HG03108 (cell line): Measurements from ENCODE around the gene CYB561.

ENCODE experiments used
- ATAC-seq: cut with Tn5 transposase; IDR thresholded peaks from one replicate; pipeline ENCODE4 v1.9.1; 2021; ENCODE audit warnings: moderate library complexity; ENCODE audit not compliant: unreplicated experiment

CYB561 gene

GRCh38 chr17:63445954-63446752, at the start of gene CYB561:
TSS of gene CYB561 (minus strand) at chr17:63446306. CDS start at chr17:63437547, 8,759 bp downstream.
- ATAC-seq: peak; percentile 37

DNA sequence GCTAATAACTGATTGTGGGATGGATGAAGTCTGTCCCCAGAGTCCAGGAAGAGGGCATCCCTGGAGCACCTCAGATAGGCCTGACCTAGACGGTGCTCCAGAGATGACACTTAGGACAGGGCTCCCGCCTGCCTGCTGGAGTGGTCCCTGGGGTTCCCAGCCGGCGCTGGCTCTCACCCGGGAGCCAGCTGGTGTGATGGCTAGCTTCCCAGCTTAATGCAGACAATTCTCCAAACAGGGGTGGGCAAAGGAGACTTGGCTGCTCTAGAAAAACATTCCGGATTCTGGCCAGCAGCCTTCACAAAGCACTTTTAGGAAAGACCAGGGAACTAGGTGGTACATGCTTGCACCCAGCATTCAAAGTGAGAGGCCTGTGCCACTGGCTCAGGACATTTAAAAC, 49.4 kb upstream of the CYB561 start:
- ATAC-seq: no peak

- no peak for ATAC-seq
Observed at GRCh38 chr17:63494300-63494928, 48.3 kb upstream of the CYB561 start.

DNA sequence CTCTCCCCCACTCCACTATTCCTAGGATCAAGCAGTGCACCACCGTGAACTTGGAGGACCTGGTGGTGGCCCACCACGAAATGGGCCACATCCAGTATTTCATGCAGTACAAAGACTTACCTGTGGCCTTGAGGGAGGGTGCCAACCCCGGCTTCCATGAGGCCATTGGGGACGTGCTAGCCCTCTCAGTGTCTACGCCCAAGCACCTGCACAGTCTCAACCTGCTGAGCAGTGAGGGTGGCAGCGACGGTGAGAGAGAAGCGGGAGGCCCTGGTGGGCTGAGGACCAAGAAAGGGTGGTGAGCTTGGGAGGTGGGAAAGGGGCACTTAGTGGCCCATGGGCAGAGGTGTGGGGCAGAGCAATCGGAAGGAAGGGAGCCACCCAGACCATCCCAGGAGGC, 47.3 kb upstream of the CYB561 start:
- no peak for ATAC-seq

GRCh38 chr17:63492940-63493339, 46.8 kb upstream of the CYB561 start:
- ATAC-seq: no peak

- no peak for ATAC-seq
Observed at GRCh38 chr17:63491977-63492618, 46.0 kb upstream of the CYB561 start.

DNA sequence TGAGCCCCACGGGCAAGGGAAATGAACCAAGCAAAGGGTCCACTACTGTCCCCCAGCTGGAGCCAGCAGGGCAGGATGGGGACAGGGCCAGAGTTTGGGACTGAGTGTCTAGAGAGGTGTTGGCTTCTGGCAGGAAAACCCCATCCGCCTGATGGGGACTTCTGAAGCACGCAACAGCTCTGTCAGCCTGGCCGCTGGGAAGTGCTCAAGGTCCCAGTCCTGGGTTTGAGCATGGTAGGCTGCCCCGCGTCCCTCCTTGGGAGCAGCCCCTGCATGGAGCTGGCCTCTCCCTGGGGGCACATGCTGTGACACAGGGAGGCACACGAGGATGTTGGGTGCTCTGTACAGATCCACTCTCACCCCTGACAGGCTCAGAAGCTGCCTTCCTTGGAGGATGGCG, 45.3 kb upstream of the CYB561 start:
- ATAC-seq: no peak

- no peak for ATAC-seq
Observed at GRCh38 chr17:63490858-63491400, 44.8 kb upstream of the CYB561 start.

DNA sequence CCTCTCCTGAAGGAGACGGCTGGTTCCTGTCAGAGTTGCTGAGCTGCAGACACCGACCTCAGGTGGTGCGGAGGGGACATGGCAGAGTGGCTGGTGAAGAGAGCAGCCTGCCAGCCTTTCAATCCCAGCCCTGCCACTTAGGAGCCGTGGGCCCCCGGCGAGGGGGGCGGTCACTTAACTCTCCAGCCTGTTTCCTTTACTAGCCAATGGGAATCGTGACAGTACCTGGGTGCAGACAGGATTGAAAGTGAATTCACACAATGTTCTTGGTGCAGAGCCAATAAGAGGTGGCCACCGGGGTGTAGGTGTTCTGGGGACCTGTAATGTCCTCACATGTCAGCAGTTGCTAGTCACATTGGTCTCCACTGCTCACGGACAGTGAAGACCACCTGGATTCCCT, 44.2 kb upstream of the CYB561 start:
- no peak for ATAC-seq

GRCh38 chr17:63489291-63489690, 43.2 kb upstream of the CYB561 start:
- ATAC-seq: no peak

GRCh38 chr17:63488851-63489250, 42.7 kb upstream of the CYB561 start:
- ATAC-seq: no peak

GRCh38 chr17:63487014-63487339, 40.9 kb upstream of the CYB561 start:
- no peak for ATAC-seq

- ATAC-seq: no peak
Observed at GRCh38 chr17:63486317-63487013, 40.4 kb upstream of the CYB561 start.

GRCh38 chr17:63483655-63484575, 37.8 kb upstream of the CYB561 start:
- ATAC-seq: no peak

DNA sequence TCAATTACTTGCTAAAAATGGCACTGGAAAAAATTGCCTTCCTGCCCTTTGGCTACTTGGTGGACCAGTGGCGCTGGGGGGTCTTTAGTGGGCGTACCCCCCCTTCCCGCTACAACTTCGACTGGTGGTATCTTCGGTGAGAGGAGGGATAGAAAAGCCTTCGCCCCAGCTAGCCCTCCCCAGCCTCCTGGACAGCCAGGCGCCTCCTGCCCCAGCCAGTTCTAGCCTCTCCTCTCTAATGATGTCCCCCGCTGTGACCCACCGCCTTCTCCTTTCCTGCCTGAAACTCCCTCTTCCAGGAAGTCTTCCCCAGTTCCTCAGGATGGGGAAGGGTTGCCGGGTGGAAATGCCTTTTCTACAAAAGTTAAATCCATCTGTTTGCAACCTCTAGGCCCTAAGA, 36.9 kb upstream of the CYB561 start:
- ATAC-seq: no peak

- no peak for ATAC-seq
Observed at GRCh38 chr17:63482509-63482908, 36.4 kb upstream of the CYB561 start.

DNA sequence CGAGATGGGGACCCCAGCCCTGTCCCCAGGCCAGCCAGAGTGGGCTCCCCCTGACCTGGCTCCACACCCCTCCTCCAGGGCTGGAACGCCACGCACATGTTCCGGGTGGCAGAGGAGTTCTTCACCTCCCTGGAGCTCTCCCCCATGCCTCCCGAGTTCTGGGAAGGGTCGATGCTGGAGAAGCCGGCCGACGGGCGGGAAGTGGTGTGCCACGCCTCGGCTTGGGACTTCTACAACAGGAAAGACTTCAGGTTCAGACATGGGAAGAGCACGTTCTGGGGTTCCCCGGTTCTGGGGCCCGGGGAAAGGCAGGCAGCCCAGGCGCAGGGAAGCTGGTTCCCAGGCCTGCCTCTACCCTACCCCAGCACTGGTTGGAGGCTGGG, 35.4 kb upstream of the CYB561 start:
- ATAC-seq: no peak

GRCh38 chr17:63480826-63481487, 34.9 kb upstream of the CYB561 start:
- ATAC-seq: no peak

GRCh38 chr17:63480192-63480784, 34.2 kb upstream of the CYB561 start:
- no peak for ATAC-seq
